ENCODE results near the gene UGT1A6.
A peak's percentile ranks its signal among the peaks of the same experiment; 100 is the strongest.
"Not testable (repeated sequence)": the region's sequence is repeated elsewhere in the genome, so short reads cannot be mapped to it uniquely, and the experiment has no call there.

UGT1A6 gene

GRCh38 chr2:233686928-233687327, 5.8 kb upstream of the UGT1A6 start:
- no peak for DNase-seq (ENCODE audit: low spot score)

DNA sequence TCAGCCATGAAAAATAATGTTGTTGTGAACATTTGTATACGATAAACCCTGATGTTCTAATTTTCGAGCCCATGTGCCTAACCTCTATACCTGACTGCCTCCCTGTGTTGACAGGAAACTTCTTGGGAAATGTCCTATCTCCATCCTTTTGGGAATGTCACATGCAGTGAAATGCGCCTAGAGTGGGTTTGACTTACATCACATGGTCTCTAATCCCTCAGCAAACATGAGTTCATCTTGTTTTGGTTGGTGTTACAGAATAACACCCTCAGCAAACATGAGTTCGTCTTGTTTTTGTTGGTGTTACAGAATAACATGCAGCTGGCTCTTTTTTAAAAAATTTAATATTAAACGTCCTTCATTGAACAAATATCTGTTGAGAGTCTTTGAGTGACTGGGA, 4.3 kb upstream of the UGT1A6 start:
- DNase-seq (ENCODE audit: low spot score) = no peak

DNA sequence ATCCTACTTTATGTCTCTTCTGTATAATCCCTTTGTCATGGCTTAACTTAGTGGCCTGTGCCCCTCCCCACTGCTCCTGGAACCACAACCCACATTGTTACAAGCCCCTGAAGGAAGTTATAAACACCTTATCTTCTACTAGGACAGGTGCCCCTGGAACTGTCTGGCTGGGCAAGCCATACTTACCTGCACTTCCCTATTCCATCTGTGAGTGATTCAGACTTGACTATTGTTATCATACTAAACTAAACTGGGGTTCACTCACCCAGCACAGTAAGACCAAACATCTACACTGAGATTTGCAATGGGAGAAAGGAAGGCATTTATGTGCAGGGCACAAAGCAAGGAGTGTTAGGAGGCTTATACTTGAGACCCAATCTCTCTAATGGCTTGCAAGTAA, 3.7 kb upstream of the UGT1A6 start:
- DNase-seq (ENCODE audit: low spot score) = no peak

DNA sequence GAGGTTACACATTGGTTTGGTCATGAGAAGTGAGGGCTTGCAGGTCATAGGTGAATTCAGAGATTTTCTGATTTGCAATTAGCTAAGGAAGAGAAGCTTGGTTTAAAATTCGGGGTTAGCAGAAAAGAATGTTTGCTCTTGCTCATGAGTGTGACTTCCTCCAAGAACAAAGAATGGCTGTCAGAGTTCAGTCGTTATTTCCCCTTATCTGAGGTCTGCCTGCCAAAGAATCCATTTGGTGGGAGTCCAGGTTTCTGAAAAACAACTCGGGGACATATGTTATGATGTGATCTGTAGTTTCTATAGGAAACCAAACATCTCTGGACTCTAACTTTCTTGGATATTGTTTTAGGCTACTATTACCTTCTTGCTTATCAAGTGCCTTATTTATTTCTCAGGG, 3.2 kb upstream of the UGT1A6 start:
- no peak for DNase-seq (ENCODE audit: low spot score)

DNA sequence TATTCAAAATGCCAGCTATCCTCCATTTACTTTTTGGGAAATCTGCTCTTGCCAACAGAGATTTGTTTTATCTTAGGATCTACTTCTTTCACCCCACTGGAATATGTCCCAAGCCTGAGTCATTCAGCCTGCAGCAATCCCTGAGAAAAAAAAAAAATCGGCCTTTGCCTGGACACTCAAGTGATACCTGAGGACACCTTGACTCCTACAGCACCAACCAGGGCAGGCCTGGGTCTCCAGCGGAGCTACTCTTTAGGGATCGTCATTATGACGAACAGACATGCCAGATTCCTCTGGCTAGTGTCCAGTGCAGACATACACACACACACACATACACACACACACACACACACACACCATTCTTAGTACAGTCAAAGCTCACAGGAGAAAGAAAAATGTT, 2.2 kb upstream of the UGT1A6 start:
- no peak for DNase-seq (ENCODE audit: low spot score)

GRCh38 chr2:233691443-233692433, 952 bp upstream of the UGT1A6 start:
- DNase-seq (ENCODE audit: low spot score) = no peak

GRCh38 chr2:233693963-233694362, 1.3 kb downstream of the UGT1A6 start:
- DNase-seq (ENCODE audit: low spot score) = no peak

- no peak for DNase-seq (ENCODE audit: low spot score)
Observed at GRCh38 chr2:233698740-233699139, 6.0 kb downstream of the UGT1A6 start.

DNA sequence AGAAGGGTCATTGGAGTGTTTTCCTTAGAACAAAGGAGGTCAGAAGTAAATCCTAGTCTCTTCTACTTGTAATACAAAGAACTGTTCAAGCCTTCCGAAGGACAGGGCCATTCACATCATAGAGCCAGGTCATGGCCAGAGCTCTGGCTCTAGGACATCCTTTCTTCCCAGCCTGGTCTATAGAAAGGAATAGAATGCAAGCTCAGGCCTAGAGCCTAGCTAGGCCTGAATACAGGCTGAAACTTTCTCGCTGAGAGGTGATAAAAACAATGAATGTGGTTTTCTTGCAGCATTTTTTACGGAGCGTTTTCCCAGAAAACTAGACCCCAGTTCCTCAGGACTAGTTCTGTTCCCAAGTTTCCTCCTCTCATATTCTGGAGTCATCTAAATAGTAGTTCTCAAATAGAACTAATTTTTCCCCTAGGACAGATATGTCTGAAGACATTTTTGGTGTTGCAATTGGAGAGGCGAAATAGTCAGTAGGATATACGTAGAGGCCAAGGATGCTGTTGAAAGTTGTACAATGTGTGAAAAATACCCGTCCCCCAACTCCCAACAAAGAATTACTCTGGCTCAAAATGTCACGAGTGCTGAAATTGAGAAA, 6.8 kb downstream of the UGT1A6 start:
- no peak for DNase-seq (ENCODE audit: low spot score)

DNA sequence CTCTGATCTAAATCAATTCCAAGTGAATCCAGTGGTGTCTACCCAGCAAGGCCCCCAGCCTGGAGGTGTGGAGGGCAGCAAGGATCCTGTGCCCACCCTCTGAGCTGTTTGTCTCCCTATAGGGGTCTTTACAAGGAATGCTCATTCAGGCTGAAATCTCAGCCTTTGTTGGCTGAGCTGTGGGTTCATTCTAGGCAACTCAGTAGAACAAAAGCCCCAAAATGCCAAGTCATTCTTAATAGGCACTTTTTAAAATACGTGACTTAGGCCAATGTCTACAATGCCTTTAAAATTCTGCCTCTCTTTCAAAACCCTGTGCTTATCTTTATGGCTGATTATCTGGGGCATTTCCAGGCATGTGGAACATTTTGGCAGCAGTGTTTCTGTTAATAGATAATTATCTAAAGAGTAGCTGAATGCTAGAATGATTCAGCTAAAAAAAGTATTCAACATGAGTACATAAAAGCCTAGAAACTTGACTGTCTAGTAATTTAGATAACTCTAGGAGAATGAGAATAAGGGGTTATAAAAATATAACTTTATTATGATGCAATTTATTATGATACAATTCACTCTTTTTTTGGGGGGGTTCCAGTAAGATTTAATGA, 7.4 kb downstream of the UGT1A6 start:
- DNase-seq (ENCODE audit: low spot score) = no peak

- not testable (repeated sequence) for DNase-seq (ENCODE audit: low spot score)
Observed at GRCh38 chr2:233700842-233701241, 8.2 kb downstream of the UGT1A6 start.

- no peak for DNase-seq (ENCODE audit: low spot score)
Observed at GRCh38 chr2:233702238-233702637, 9.5 kb downstream of the UGT1A6 start.

GRCh38 chr2:233705911-233706506, 13.3 kb downstream of the UGT1A6 start:
- no peak for DNase-seq (ENCODE audit: low spot score)

DNA sequence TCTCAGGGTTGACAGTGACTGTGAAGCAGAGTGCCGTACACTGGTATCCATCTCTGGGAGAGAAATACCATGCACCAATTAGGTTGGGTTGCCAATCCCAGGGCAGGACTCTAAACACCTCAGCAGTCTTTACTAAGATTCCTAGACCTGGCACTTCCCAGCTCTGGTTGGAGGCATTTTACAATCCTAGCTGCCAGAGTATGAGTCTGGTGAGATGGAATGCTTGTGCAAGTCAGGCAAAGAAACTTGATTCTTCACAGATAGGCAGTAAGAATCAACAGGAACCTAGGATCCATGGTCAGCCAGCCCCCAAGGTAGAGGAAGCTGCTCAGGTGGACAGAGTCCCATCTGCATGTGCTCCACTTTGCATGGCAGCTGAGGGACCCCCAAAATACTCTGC, 14.0 kb downstream of the UGT1A6 start:
- no peak for DNase-seq (ENCODE audit: low spot score)

DNA sequence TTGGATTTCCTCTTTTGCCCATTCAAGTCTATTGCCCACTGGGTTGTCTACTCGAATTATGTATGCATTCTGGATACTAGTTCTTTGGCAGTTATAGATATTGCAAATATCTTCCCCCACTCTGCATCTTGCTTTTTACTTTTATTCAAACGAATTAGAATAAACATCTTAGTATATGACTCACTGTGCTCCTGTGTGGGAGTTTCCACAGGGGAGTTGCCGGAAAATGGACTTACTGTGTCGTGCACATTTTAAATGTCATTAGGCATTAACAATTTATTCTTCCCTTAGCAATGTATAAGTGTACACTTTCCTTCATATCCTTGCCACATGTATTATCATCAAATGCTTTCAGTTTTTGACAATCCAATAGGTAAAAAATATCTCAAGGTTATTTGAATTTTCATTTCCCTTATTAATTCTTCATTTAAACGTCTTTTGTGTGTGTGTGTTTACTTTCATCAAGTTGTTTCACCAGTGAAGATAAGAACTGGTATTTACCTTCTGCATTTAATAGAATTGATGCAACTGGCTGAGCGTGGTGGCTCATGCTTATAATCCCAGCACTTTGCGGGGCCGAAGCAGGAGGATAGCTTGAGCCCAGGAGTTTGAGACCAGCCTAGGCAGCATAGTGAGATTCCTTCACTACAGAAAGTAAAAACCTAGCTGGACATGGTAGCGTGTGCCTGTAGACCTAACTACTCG, 15.4 kb downstream of the UGT1A6 start:
- no peak for DNase-seq (ENCODE audit: low spot score)

GRCh38 chr2:233708942-233709341, 16.3 kb downstream of the UGT1A6 start:
- DNase-seq (ENCODE audit: low spot score) = no peak

- DNase-seq (ENCODE audit: low spot score) = peak; percentile 66
Observed at GRCh38 chr2:233711312-233712008, 18.8 kb downstream of the UGT1A6 start.

DNA sequence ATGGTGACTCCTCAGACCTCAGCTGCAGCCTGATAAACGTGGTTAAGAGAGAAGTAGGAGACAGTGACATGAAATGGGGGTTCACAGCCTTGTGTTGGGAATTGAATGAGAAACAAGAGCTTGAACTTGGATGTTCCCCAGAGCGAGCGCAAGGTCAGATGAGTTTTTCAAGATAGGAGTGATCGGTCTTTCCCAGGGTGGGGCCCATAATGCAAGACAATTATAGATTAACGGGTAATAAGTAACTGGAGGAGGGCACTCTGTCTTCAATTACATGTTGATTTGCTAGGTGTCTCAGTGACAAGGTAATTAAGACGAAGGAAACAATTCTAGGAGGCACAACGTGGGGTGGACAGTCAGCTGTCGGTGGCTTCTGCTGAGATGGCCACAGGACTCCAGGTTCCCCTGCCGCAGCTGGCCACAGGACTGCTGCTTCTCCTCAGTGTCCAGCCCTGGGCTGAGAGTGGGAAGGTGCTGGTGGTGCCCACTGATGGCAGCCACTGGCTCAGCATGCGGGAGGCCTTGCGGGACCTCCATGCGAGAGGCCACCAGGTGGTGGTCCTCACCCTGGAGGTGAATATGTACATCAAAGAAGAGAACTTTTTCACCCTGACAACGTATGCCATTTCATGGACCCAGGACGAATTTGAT, 20.0 kb downstream of the UGT1A6 start, which contains the start of gene UGT1A5:
Gene UGT1A5 (plus strand): TSS at position 297 of the 651 bp plus-strand sequence. CDS start 85 bp downstream, at position 382.
- no peak for DNase-seq (ENCODE audit: low spot score)

DNA sequence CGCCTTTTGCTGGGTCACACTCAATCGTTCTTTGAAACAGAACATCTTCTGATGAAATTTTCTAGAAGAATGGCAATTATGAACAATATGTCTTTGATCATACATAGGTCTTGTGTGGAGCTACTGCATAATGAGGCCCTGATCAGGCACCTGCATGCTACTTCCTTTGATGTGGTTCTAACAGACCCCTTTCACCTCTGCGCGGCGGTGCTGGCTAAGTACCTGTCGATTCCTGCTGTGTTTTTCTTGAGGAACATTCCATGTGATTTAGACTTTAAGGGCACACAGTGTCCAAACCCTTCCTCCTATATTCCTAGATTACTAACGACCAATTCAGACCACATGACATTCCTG, 20.5 kb downstream of the UGT1A6 start:
- DNase-seq (ENCODE audit: low spot score) = no peak

DNA sequence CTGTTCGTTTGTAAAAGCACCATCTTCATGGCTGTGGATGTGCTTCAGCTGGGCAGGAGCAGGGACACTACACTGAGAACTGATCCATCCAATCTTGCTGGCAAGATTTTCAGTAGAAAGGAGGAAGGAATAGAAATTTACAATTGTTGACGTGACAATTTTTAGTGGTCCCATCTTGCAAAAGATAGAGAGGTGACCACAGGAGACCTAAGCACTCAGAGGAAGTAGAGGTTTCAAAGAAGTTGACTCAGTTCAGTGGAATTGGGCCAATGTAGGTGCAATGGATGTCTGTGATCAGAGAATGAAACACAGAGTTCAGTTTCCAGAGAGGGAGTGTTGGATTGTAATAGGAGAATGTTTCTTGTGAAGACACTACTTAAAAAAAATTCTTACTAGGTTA, 21.4 kb downstream of the UGT1A6 start:
- no peak for DNase-seq (ENCODE audit: low spot score)

GRCh38 chr2:233718552-233718951, 25.9 kb downstream of the UGT1A6 start, which contains the start of gene UGT1A4:
UGT1A4 (plus strand) TSS chr2:233718736; CDS start chr2:233718821, 85 bp downstream.
- DNase-seq (ENCODE audit: low spot score) = no peak
